GM21447 (cell line): ENCODE results near the gene P2RY6.

Source experiments
- ATAC-seq: cut with Tn5 transposase; IDR thresholded peaks from one replicate; pipeline ENCODE4 v1.9.1; 2021; ENCODE audit not compliant: unreplicated experiment

P2RY6 gene

DNA sequence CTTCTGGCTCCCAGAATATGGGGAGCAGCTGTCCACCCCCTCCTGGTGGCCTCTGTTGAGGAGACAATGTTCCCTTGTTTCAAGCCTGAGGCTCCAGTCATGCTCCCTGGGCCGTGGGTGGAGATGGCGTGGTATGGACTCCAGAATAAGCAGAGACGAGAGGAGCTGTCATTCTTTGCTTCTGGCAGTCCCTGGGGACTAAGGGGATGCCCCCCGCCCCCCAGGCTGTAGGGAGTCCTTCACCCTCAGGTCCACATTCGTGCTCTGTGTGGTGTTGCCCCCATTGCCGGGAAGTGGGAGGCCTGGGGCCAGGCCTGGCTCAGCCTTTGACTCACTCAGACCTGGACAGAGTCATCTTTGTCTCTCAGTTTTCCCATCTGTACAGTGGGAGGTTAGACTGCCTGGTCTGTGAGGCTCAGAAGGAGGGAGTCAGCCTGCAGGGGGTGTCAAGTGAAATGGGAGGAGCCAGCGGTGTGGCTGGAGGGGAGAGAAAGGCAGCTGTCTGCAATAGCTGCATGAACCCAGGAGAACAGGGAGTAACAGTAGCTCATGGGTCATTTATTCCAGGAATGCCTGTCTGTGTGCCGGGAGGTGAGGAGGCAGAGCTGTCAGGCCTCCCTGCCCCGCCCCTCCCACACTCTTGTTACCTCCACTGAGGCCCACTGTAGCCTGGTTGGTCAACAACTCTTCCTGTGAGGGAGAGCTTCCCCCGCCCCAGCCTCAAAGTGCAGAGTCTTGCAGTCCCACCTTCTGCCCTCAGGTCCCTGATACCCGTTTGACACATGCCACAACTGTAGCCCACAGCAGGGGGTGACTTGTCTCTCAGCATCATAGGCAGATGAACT is 42.2 kb downstream of the P2RY6 start:
- peak; percentile 45 for ATAC-seq

- no peak for ATAC-seq
Measured at GRCh38 chr11:73315293-73316020, 43.3 kb downstream of the P2RY6 start.

- no peak for ATAC-seq
Measured at GRCh38 chr11:73316422-73316821, 44.3 kb downstream of the P2RY6 start.

- no peak for ATAC-seq
Measured at GRCh38 chr11:73317373-73317772, 45.2 kb downstream of the P2RY6 start.

DNA sequence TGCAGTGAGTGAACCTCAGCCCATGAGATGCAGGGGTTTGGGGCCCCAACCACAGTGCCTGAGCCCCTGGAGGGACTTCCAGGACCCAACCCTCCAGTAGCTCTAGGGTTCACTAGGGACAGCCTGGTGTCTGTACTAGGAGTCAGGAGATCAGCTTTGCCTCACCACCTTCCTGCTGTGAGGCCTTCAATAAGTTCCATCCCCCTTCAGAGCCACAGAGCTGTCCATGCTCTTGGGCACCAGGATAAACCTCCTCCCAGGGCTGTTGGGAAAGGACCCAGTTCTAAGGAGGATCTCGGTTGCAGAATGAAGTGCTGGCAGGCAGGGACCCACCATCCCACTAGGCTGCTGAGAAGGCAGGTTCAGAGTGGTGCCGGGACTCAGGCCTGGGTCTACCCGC is 45.7 kb downstream of the P2RY6 start:
- no peak for ATAC-seq

DNA sequence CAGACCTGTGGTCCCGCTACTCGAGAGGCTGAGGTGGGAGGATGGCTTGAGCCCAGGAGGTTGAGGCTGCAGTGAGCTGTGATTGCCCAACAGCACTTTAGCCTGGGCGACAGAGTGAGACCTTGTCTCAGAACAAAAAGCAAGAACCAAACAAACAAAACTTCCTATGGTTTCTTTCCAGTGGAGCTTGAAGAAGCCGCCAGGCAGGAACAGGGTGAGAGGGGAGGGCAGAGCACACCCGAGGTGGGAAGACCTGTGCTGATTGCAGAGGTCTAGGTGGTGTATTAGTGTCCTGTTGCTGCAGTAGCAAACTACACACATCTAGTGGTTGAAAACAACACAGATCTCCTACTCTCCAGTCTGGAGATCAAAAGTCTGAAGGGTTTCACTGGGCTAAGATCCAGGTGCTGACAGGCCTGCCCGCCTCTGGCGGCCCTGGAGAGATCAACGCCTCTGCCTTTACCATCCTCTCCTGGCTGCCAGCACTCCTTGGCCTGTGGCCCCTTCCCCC is 46.4 kb downstream of the P2RY6 start:
- ATAC-seq = no peak

- ATAC-seq = no peak
Measured at GRCh38 chr11:73320763-73321603, 48.8 kb downstream of the P2RY6 start.

DNA sequence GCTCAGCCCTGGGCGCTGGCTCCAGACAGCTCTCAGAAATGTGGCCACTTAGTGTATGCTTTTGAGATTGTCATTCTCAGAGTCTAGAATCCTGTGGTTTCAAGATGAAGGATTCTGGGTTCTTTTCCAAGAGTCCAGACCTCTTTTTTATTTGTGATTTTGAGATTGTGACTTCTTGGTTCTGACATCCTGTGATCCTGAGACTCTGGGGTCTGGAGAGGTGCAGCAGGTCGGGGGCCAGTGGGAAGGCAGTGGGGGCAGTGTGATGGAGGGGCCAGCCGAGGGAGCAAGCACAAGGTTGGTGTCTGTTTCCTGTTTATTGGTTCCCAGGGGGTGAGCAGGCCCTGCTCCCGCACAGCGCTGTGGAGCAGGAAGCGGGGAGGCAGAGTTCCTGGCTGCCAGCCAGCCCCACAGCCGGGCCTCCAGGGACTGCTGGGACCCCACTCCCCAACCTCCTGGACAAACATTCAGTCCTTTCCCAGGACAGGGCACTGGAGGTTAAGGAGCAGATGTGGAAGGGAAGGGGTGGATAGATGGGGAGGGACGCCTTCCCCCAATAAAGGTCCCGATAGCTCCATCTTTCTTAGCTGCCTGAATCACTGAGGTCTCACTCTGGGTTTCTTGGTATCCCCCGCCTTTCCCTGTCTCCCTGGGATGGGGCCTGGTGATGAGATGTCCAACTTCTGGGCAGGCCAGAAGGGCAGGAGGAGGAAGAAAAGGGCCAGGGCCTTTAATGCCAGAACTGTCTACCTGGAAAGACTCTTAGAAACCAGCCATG is 49.7 kb downstream of the P2RY6 start:
- no peak for ATAC-seq

GRCh38 chr11:73322382-73323306 is 50.5 kb downstream of the P2RY6 start:
- ATAC-seq = no peak

DNA sequence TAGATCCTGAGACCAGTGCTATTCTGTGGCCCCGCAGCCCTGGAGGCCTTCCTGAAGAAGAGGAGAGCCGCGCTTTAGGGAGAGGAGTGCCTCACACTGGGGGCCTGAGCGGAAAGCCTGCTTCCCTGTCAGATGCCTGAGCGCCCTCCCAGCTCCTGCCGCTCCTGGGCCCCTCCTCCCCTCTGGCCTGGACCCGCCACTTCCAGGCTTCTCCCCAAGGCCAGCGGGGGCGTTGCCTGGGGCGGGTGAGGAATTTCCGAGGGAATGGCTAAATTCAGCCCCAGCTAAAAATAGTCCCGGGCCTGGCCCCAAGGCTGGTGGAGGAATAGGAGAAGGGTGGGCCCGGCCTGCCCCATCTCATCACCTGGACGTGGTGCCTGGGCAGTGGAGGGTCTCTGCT is 51.3 kb downstream of the P2RY6 start:
- no peak for ATAC-seq

DNA sequence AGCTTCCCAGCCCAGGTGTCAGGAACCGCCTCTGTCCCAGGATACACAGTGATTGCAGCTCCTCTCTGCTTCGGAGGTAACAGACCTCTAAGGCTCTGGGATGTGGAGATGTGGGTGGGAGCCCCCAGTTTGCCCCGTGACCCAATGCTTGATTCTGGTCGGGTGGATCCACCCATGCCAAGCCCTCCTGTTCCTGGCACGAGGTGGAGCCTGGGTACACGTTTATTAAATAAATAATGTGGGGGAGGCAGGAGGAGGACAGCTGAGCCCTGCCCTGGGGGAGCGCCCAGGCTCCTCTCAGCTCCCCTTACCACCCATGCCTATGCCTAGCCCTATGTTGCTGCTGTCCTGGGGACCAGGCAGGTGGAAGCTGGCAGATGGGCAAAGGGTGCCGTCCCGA is 52.0 kb downstream of the P2RY6 start:
- no peak for ATAC-seq

DNA sequence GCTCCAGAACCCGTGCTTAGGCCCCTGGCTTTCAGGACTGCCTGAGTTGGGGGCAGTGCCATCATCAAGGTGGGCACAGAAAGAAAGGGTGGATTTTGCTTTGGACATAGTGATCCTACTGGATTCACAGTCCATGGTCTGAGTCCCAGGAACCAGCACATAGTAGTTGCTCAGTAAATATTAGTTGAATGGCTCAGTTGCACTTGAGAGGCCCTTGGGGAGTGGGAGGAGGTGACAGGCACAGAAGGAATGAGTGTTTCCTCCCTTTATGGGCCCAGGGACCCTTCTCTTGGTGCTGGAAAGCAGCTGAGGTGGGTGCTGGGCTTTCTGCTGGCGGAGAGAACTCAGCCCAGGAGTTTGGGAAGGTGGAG is 52.5 kb downstream of the P2RY6 start:
- ATAC-seq = no peak

DNA sequence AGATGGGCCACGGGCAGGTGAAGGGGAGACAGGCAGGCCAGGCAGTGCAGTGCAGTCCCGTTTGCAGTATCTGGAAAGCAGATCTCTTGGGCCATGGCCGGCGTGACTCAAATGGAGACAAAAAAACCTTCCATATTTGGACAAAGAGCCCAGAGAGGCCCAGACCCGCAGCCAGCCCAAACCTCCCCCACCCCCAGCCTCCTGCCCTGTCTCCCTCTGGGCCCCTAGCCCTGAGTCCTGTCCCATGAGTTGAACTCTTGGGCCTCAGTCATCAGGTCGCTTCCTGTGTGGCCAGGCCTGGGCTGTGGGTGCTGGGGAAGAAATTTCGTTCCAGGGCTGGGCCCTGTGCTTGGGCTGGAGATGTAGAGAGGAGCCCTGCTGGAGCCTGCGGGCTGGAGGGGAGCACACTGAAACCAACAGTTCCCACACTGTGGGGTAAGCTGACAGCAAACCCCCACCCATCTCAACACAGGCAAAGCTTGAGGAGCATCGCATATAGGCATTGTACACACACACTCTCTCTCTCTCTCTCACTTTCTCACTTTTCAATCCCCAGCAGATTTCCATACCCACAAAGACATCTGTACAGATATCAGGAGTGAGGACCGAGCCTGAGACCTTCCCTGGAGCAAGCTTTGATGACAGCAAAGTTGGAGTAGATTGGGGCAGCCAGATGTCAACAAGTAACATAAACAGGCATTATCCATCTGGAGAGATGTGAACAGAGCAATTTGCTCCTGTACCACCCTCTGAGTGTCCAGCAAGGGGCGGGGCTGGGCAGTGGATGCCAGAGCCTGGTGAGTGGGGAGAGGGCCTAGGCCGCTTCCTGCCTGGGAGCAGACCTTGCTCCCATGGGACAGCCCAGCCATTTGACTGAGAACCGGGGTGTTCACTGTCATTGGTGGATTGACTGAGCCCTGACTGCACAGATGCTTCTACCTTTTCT is 53.2 kb downstream of the P2RY6 start:
- peak; percentile 62 for ATAC-seq

- no peak for ATAC-seq
Measured at GRCh38 chr11:73326929-73327811, 55.0 kb downstream of the P2RY6 start.

GRCh38 chr11:73327812-73328364 is 55.8 kb downstream of the P2RY6 start:
- ATAC-seq = no peak

- no peak for ATAC-seq
Measured at GRCh38 chr11:73330569-73331093, 58.5 kb downstream of the P2RY6 start.
